HL-60 (cell line): ENCODE results near the gene PECR.
A peak's percentile ranks its signal among the peaks of the same experiment; 100 is the strongest.

ENCODE experiments used
- CTCF ChIP-seq: IDR thresholded peaks from one replicate; pipeline ENCODE4 v1.5.1; 2011; ENCODE audit warnings: low read length, control low read depth, inconsistent platforms; ENCODE audit not compliant: insufficient read depth
- POLR2AphosphoS5 ChIP-seq: IDR thresholded peaks from 2 replicates; pipeline ENCODE4 v1.6.1; 2012; ENCODE audit warnings: low read depth

- TF ChIP-seq CTCF (peak; percentile 72), POLR2AphosphoS5 (no peak)
Measured at GRCh38 chr2:216034065-216034464, 47.5 kb downstream of the PECR start.
